ENCODE results near the gene WDFY4.

Gene WDFY4

GRCh38 chr10:48683868-48684267 is 805 bp upstream of the WDFY4 start:
- H3K18ac ChIP-seq (ENCODE audit: low read depth in 1 of 2, low read length in 2 of 2) = no peak overlapping the region
- no peak overlapping the region for H2BK15ac ChIP-seq (ENCODE audit: low read depth, poor library complexity, severe bottlenecking)
- no peak overlapping the region for H3K4ac ChIP-seq (ENCODE audit: low read depth in 1 of 2, low read length in 2 of 2)
- H3K14ac ChIP-seq (ENCODE audit: low read length in 2 of 2) = no peak overlapping the region
- H3K9me3 ChIP-seq (ENCODE audit: control insufficient read depth, low read length) = no peaks in the 10 kb centered on the region
- no peaks in the 10 kb centered on the region for H3K36me3 ChIP-seq (ENCODE audit: control insufficient read depth in 1 of 2, insufficient read depth in 2 of 2, low read depth in 1 of 2, low read length in 2 of 2)
- H3K79me1 ChIP-seq (replicated peaks; ENCODE audit: low read length, poor library complexity, severe bottlenecking) = no peaks in the 10 kb centered on the region
- no peak overlapping the region for H2BK120ac ChIP-seq (ENCODE audit: low read depth, low read length)
- H3K9ac ChIP-seq (ENCODE audit: low read length) = no peak overlapping the region
- no peak overlapping the region for H2BK5ac ChIP-seq (ENCODE audit: low read depth, low read length, poor library complexity, severe bottlenecking)
- no peak overlapping the region for H4K91ac ChIP-seq (ENCODE audit: low read length)
- H3K4me2 ChIP-seq (ENCODE audit: low read length, poor library complexity, severe bottlenecking) = no peak overlapping the region
- H3K4me1 ChIP-seq (ENCODE audit: control insufficient read depth, insufficient read depth, low read depth, low read length) = no peaks in the 10 kb centered on the region
- no peak for DNase-seq
- H2BK12ac ChIP-seq (ENCODE audit: low read length in 2 of 2) = no peak overlapping the region
- H3K4me3 ChIP-seq (ENCODE audit: insufficient read depth in 1 of 2, low read depth in 1 of 2, low read length in 2 of 2) = no peak overlapping the region
- H3K27me3 ChIP-seq (ENCODE audit: control insufficient read depth in 1 of 2, insufficient read depth in 1 of 2, low read length in 2 of 2) = peaks cover 0 to 22% of the 10 kb centered on the region in 2 experiments
- H2AFZ ChIP-seq (ENCODE audit: low read depth, low read length) = no peak overlapping the region
- H3K23ac ChIP-seq (ENCODE audit: low read length in 2 of 2) = no peak overlapping the region
- no peak overlapping the region for H4K8ac ChIP-seq (ENCODE audit: low read length)
- 80% methylated on average over 4 of the region's 5 CpGs for WGBS
- no peak overlapping the region for H2AK5ac ChIP-seq (ENCODE audit: low read length, severe bottlenecking)
- H3K27ac ChIP-seq (ENCODE audit: low read length, poor library complexity, severe bottlenecking) = no peak overlapping the region

- no peak overlapping the region for H4K8ac ChIP-seq (ENCODE audit: low read length)
- H2BK5ac ChIP-seq (ENCODE audit: low read depth, low read length, poor library complexity, severe bottlenecking) = no peak overlapping the region
- no peak for DNase-seq
- H2BK120ac ChIP-seq (ENCODE audit: low read depth, low read length) = no peak overlapping the region
- H2AK5ac ChIP-seq (ENCODE audit: low read length, severe bottlenecking) = no peak overlapping the region
- no peak overlapping the region for H3K9ac ChIP-seq (ENCODE audit: low read length)
- no peak overlapping the region for H3K4me2 ChIP-seq (ENCODE audit: low read length, poor library complexity, severe bottlenecking)
- H2BK15ac ChIP-seq (ENCODE audit: low read depth, poor library complexity, severe bottlenecking) = no peak overlapping the region
- no peaks in the 10 kb centered on the region for H3K9me3 ChIP-seq (ENCODE audit: control insufficient read depth, low read length)
- no peak overlapping the region for H3K27ac ChIP-seq (ENCODE audit: low read length, poor library complexity, severe bottlenecking)
- no peak overlapping the region for H3K14ac ChIP-seq (ENCODE audit: low read length in 2 of 2)
- H3K4ac ChIP-seq (ENCODE audit: low read depth in 1 of 2, low read length in 2 of 2) = no peak overlapping the region
- no peak overlapping the region for H4K91ac ChIP-seq (ENCODE audit: low read length)
- no peaks in the 10 kb centered on the region for H3K4me1 ChIP-seq (ENCODE audit: control insufficient read depth, insufficient read depth, low read depth, low read length)
- no peaks in the 10 kb centered on the region for H3K79me1 ChIP-seq (replicated peaks; ENCODE audit: low read length, poor library complexity, severe bottlenecking)
- no peak overlapping the region for H3K4me3 ChIP-seq (ENCODE audit: insufficient read depth in 1 of 2, low read depth in 1 of 2, low read length in 2 of 2)
- peaks cover 0 to 26% of the 10 kb centered on the region in 2 experiments for H3K27me3 ChIP-seq (ENCODE audit: control insufficient read depth in 1 of 2, insufficient read depth in 1 of 2, low read length in 2 of 2)
- 83% methylated on average over 6 of the region's 6 CpGs for WGBS
- H2BK12ac ChIP-seq (ENCODE audit: low read length in 2 of 2) = no peak overlapping the region
- H3K18ac ChIP-seq (ENCODE audit: low read depth in 1 of 2, low read length in 2 of 2) = no peak overlapping the region
- no peak overlapping the region for H3K23ac ChIP-seq (ENCODE audit: low read length in 2 of 2)
- H3K36me3 ChIP-seq (ENCODE audit: control insufficient read depth in 1 of 2, insufficient read depth in 2 of 2, low read depth in 1 of 2, low read length in 2 of 2) = no peaks in the 10 kb centered on the region
- no peak overlapping the region for H2AFZ ChIP-seq (ENCODE audit: low read depth, low read length)
Observed at GRCh38 chr10:48684463-48684791, 246 bp upstream of the WDFY4 start.

- no peak overlapping the region for H2BK12ac ChIP-seq (ENCODE audit: low read length in 2 of 2)
- H3K4me3 ChIP-seq (ENCODE audit: insufficient read depth in 1 of 2, low read depth in 1 of 2, low read length in 2 of 2) = no peak overlapping the region
- DNase-seq = no peak
- H2BK15ac ChIP-seq (ENCODE audit: low read depth, poor library complexity, severe bottlenecking) = no peak overlapping the region
- no peak overlapping the region for H4K8ac ChIP-seq (ENCODE audit: low read length)
- H2AFZ ChIP-seq (ENCODE audit: low read depth, low read length) = no peak overlapping the region
- no peak overlapping the region for H3K14ac ChIP-seq (ENCODE audit: low read length in 2 of 2)
- no peak overlapping the region for H3K4ac ChIP-seq (ENCODE audit: low read depth in 1 of 2, low read length in 2 of 2)
- H3K27me3 ChIP-seq (ENCODE audit: control insufficient read depth in 1 of 2, insufficient read depth in 1 of 2, low read length in 2 of 2) = peaks cover 4 to 38% of the 10 kb centered on the region in 2 experiments
- no peak overlapping the region for H3K23ac ChIP-seq (ENCODE audit: low read length in 2 of 2)
- H3K4me1 ChIP-seq (ENCODE audit: control insufficient read depth, insufficient read depth, low read depth, low read length) = no peaks in the 10 kb centered on the region
- H2BK5ac ChIP-seq (ENCODE audit: low read depth, low read length, poor library complexity, severe bottlenecking) = no peak overlapping the region
- no peaks in the 10 kb centered on the region for H3K36me3 ChIP-seq (ENCODE audit: control insufficient read depth in 1 of 2, insufficient read depth in 2 of 2, low read depth in 1 of 2, low read length in 2 of 2)
- H2AK5ac ChIP-seq (ENCODE audit: low read length, severe bottlenecking) = no peak overlapping the region
- H2BK120ac ChIP-seq (ENCODE audit: low read depth, low read length) = no peak overlapping the region
- H4K91ac ChIP-seq (ENCODE audit: low read length) = no peak overlapping the region
- no peak overlapping the region for H3K18ac ChIP-seq (ENCODE audit: low read depth in 1 of 2, low read length in 2 of 2)
- H3K27ac ChIP-seq (ENCODE audit: low read length, poor library complexity, severe bottlenecking) = no peak overlapping the region
- WGBS = 85% methylated on average over 6 of the region's 6 CpGs
- H3K9ac ChIP-seq (ENCODE audit: low read length) = no peak overlapping the region
- no peaks in the 10 kb centered on the region for H3K79me1 ChIP-seq (replicated peaks; ENCODE audit: low read length, poor library complexity, severe bottlenecking)
- no peak overlapping the region for H3K4me2 ChIP-seq (ENCODE audit: low read length, poor library complexity, severe bottlenecking)
- H3K9me3 ChIP-seq (ENCODE audit: control insufficient read depth, low read length) = no peaks in the 10 kb centered on the region
Observed at GRCh38 chr10:48685731-48686130, 1.1 kb downstream of the WDFY4 start.

- Histone ChIP-seq H2BK12ac (ENCODE audit: low read length in 2 of 2) (no peak overlapping the region), H3K18ac (ENCODE audit: low read depth in 1 of 2, low read length in 2 of 2) (no peak overlapping the region), H2BK5ac (ENCODE audit: low read depth, low read length, poor library complexity, severe bottlenecking) (no peak overlapping the region), H4K8ac (ENCODE audit: low read length) (no peak overlapping the region), H3K36me3 (ENCODE audit: control insufficient read depth in 1 of 2, insufficient read depth in 2 of 2, low read depth in 1 of 2, low read length in 2 of 2) (no peaks in the 10 kb centered on the region), H3K79me1 (replicated peaks; ENCODE audit: low read length, poor library complexity, severe bottlenecking) (no peaks in the 10 kb centered on the region), H3K4ac (ENCODE audit: low read depth in 1 of 2, low read length in 2 of 2) (no peak overlapping the region), H3K23ac (ENCODE audit: low read length in 2 of 2) (peak overlapping the region in 1 of 2 experiments; percentile 59), H2BK15ac (ENCODE audit: low read depth, poor library complexity, severe bottlenecking) (no peak overlapping the region), H3K4me3 (ENCODE audit: insufficient read depth in 1 of 2, low read depth in 1 of 2, low read length in 2 of 2) (no peak overlapping the region), H3K14ac (ENCODE audit: low read length in 2 of 2) (no peak overlapping the region), H3K27me3 (ENCODE audit: control insufficient read depth in 1 of 2, insufficient read depth in 1 of 2, low read length in 2 of 2) (peaks cover 30 to 70% of the 10 kb centered on the region in 2 experiments), H2BK120ac (ENCODE audit: low read depth, low read length) (no peak overlapping the region), H2AK5ac (ENCODE audit: low read length, severe bottlenecking) (no peak overlapping the region), H3K9ac (ENCODE audit: low read length) (no peak overlapping the region), H4K91ac (ENCODE audit: low read length) (peak overlapping the region; percentile 36), H3K27ac (ENCODE audit: low read length, poor library complexity, severe bottlenecking) (no peak overlapping the region), H3K4me2 (ENCODE audit: low read length, poor library complexity, severe bottlenecking) (no peak overlapping the region), H3K9me3 (ENCODE audit: control insufficient read depth, low read length) (no peaks in the 10 kb centered on the region), H2AFZ (ENCODE audit: low read depth, low read length) (no peak overlapping the region), H3K4me1 (ENCODE audit: control insufficient read depth, insufficient read depth, low read depth, low read length) (no peaks in the 10 kb centered on the region)
- 82% methylated on average over 12 of the region's 12 CpGs for WGBS
- no peak for DNase-seq
Observed at GRCh38 chr10:48690791-48691660, 6.4 kb downstream of the WDFY4 start.
